Measurements from ENCODE around the gene ADCK1.
"Not testable (repeated sequence)": the region's sequence is repeated elsewhere in the genome, so short reads cannot be mapped to it uniquely, and the experiment has no call there.

The ADCK1 gene

DNA sequence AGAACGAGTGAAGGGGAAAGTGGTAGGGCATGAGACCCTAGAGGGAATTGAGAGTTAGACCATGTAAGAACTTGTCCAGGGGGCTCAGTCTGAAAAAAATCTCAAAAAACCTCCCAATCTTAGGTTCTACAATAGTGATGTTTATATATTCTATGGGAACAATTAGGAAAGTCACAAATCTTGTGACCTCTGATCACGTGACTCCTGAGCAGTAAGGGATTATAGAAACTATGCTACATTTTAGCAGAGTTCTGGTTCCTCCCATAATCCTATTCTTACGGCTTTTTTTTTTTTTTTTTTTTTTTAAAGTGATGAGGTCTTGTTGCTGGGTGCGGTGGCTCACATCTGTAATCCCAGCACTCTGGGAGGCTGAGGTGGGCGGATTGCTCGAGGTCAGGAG is 5.8 kb downstream of the ADCK1 start:
- in situ Hi-C loops (cut with MboI; ENCODE audit: low sequenced_read_pairs), result no loop called here

DNA sequence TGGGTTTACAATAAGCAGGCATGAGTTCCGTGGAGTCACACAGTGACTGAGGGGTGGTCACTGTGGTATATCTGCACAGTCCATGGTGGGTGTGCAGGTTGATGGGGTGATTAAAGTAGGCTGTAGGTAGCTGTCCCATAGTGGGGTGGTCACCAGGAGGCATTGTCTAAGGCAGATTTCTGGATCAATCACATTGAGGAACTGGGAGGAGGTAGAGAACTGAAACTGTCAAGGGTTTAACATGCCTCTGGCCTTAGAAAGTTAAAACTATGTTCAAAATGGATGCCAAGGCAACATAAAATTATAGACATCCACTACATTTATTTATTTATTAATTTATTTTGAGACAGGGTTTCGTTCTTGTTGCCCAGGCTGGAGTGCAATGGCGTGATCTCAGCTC is 8.3 kb downstream of the ADCK1 start:
- in situ Hi-C loops (cut with MboI; ENCODE audit: low sequenced_read_pairs), result no loop called here

DNA sequence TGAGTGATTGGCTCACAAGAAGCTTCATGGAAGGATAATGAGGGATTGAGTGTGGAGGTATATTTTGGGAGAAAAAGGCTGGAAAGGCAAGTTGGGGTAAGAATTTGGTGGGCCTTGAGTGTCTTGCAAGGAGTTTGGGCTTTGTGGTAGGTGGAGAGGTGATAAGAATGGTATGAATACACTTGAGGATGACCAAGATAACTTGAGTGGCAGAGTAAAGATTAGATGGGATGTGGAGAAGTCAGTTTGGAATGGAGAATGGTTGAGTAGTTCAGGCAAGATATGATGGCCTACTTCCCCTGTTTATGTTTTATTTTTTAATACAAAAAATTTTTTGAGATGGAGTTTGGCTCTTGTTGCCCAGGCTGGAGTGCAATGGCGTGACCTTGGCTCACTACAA is 9.1 kb downstream of the ADCK1 start:
- in situ Hi-C loops (cut with MboI; ENCODE audit: low sequenced_read_pairs), result no loop called here

DNA sequence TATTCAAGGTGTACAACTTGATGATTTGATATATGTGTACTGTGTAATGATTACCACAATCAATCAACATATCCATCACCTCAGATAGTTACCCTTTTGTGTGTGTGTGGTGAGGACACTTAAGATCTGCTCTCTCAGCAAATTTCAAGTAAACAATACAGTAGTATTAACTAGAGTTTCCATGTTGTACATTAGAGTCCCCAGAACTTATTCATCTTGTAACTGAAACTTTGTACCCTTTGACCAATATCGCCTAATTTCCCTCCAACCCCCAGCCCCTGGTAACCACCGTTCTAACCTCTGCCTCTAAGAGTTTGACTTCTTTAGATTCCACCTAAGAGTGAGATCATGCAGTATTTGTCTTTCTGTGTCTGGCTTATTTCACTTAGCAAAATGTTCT is 12.1 kb downstream of the ADCK1 start:
- in situ Hi-C loops (cut with MboI; ENCODE audit: low sequenced_read_pairs), result no loop called here

DNA sequence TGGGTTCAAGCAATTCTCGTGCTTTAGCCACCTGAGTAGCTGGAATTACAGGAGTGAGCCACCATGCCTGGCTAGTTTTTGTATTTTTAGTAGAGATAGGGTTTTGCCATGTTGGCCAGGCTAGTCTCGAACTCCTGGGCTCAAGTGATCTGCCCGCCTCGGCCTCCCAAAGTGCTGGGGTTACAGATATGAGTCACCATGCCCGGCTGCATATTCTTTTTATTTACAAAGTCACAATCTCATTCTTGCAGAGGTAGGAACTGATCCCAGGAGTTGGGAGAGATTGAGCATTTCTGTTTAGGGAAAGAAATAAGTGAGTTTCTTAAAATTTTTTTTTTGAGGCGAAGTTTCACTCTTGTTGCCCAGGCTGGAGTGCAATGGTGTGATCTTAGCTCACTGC is 12.8 kb downstream of the ADCK1 start:
- in situ Hi-C loops (cut with MboI; ENCODE audit: low sequenced_read_pairs), result not testable (repeated sequence)

DNA sequence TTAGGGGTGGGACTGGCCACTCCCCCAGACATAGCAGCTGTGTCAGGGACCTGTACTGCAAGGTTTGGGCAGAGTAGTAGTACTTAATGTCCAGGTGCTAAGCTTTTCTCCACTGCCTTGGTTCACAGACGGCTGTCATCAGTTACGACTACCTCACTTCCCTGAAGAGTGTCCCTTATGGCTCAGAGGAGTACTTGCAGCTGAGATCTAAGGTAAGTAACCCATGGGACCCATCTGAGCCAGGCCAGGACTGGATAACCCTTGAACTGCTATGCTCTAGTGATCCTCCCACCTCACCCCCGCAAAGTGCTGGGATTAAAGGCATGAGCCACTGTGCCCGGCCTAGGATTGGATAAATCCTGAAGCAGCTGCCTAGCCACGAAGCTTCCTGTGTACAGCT is 22.4 kb downstream of the ADCK1 start:
- in situ Hi-C loops (cut with MboI; ENCODE audit: low sequenced_read_pairs), result no loop called here

DNA sequence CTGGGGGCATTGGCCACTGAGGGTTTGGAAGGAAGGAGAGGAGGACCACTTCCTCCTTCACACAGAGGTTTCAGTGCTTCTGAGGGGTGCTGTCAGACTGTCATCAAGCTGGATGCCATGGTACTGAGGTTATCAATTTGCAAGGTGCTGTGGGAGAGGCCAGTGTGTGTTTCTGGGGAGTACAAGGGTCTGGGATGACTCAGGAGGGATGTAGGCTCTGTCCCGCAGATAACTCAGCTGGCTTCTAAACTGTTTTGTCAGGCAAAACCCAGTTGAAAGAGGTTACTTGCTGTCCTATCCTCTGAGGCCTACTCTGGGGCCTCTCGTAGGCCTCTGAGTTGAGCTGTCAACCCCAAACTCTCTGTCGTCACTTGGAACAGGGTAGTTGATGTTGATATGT is 22.8 kb downstream of the ADCK1 start:
- in situ Hi-C loops (cut with MboI; ENCODE audit: low sequenced_read_pairs), result no loop called here

DNA sequence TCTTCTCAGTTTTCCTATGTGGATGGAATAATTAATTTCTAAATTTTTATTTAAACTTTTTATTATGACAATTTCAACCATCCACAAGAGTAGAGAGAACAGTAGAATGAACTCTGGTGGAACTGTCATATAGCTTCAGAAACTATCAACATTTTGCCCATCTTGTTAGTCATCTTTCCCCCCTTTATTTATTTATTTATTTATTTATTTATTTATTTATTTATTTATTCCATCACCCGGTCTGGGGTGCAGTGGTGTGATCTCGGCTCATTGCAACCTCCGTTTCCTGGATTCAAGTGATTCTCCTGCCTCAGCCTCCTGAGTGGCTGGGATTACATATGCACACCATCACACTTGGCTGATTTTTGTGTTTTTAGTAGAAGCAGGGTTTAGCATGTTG is 23.5 kb downstream of the ADCK1 start:
- in situ Hi-C loops (cut with MboI; ENCODE audit: low sequenced_read_pairs), result no loop called here

DNA sequence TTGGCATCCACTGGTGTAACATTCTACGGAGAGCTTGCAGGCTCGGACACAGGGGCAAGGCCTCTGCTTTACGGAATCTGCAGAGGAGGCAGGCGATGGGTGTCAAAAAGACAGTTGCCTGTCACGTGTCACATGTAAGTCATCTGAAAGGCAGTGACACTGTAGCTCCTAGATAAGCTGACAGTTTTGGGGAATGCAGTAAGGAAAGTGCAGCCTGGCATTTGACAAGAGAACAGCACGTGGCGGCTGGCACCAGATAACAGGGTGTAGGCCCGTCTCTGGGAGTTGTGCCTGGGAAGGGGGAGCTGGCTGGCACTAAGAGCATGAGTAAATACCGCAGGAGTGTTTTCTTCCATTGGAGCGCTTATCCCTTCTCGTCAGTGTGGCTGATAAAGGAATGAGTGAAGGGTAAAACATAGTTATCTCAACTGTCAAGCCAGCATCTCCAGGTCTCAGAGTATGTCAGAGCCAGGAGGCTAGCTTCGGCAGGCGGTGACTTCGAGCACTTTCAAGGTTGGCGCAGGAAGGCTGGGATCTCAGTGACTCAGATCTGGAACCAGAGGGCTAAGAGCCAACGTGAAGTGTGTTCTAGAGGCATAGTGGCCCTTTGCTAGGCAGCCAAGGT is 26.1 kb downstream of the ADCK1 start:
- in situ Hi-C loops (cut with MboI; ENCODE audit: low sequenced_read_pairs), result no loop called here

DNA sequence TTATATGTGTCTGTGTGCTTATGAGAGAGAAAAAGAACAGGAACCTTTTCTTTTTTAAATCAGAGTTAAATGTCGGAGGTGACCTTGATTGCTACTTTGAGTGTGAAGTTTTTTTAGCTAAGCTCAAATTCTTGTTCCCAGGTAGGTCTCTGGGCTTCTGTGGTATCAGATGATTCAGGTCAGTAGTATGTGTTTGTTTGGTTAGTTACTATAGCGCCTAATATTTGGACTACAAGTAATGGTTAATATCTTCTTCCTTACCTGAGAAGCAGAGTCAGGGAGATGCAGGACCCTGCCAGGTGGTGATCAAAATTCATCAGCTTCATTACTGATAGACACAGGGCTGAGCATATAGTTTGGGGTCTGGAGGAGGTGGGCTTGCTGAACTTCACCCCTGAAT is 30.8 kb downstream of the ADCK1 start:
- in situ Hi-C loops (cut with MboI; ENCODE audit: low sequenced_read_pairs), result no loop called here

DNA sequence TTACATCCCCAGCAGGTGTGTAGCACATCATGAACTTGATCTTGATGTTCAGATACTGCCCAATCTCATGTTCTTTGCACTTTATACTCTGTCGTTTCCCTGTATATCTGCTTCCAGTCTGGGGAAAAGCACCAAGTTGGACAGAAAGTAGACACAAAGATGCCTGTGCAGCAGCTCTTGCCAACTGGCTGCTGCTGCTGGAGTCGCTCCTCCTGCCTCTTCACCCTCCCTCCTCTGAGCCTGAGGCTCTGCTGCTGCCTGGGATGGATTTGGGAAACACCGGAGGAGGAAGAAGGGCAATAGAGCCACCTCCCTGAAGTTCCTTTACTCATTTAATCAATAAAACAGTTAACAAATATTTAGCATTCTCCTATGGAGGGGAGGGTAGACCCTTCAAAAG is 32.4 kb downstream of the ADCK1 start:
- in situ Hi-C loops (cut with MboI; ENCODE audit: low sequenced_read_pairs), result no loop called here

DNA sequence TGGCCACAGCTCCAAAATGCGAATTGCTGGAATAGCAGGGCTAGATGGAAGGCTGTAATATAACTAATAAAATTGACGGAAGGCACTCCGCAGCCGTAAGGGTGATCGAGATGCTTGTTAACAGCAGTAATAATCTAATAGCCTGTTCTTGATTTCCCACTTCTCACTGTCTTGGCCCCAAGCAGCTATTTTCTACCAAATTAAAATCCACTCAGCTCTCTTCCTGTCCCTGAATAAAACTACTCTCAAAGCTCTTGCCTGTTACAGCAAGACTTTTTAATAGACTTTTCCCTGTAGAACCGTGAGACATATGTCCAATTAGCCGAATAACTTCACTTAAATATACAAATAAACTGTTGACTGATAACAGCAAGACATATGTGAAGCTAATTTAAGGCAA is 38.0 kb downstream of the ADCK1 start:
- in situ Hi-C loops (cut with MboI; ENCODE audit: low sequenced_read_pairs), result no loop called here

DNA sequence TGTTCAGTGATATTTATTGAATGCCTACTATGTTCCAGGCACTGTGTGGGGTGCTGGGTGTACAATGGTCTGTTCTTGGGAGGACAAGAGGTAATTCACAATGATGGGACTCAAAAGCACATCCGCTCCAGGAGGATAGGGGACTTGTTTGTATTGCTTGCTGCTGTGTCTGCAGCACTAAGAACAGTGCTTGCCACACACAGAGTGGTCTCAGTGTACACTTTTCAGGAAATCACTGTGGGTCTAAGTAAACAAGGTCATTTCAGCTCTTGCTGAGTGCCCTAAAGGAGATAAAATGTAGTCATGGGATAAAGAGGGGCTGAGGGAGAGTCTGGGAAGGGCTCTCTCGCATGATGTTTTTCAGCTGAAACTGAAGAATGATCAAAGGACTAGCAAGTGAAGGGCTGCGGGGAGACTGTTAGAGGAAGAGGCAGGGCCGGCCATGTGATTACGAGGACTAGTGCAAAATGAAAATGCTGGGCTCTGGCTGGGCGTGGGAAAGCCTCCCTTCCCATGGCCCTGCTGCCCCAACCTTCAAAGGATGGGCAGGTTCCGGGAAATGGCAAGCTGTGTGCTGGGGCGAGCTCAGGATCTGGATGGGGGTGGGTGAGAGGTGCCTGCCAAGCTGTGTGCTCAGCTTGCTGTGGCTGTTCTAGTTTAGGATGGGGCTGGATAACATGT is 39.1 kb downstream of the ADCK1 start:
- in situ Hi-C loops (cut with MboI; ENCODE audit: low sequenced_read_pairs), result no loop called here

DNA sequence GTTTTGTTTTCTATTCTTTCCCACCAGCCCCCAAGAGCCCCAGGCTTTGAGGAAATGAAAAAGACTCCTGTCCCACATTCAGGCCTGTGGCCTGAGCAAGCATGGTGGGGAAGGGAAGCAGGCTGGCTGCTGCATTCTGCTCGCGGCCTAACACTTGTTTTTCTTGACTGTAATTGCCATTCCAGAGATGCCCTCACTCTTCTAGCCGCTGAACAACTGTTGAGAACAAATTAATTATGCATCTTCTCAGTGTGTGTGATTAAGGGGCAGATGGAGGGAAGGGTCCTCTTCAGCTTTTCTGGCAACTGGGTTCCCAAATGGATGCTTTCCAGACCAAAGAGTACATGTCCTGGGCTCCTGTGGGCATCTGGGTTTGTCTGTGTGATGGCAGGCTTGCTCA is 43.3 kb downstream of the ADCK1 start:
- in situ Hi-C loops (cut with MboI; ENCODE audit: low sequenced_read_pairs), result no loop called here

DNA sequence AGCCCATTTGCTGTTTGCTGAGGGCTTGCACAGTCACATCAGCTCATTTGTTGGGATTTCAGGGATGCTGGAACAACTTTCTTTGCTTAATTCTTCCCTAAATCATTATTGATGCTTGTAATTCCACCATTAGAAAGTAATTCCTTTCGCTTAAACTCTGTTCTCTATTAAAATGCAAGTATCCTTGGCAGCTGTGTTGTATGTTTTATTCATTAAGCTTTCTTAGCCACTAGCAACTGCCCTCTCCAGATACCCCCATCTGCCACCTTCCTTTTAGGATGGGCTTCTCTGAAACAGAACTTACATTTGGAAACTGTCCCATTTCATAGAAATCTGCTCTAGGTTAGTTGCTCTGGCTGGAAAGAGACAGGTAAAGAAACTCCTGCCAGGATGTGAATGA is 43.7 kb downstream of the ADCK1 start:
- in situ Hi-C loops (cut with MboI; ENCODE audit: low sequenced_read_pairs), result no loop called here

DNA sequence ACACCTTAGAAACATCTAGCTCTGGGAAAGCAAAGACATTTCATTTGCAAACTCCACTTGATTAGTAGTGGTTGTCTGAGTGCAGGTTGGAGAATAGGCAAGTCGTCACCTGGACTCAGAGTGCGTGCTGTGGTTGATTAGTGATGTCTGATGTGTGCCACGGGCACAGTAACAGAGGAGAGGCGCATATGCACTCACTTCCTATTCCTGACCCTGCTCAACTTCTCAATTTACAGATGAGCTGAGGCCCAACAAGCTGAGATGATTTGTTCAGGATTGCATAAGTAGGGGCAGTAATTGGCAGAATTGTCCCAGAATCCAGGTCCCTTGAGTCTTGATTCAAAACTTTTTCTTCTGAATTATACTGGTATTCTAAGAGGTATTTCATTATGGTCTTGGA is 44.9 kb downstream of the ADCK1 start:
- in situ Hi-C loops (cut with MboI; ENCODE audit: low sequenced_read_pairs), result no loop called here

DNA sequence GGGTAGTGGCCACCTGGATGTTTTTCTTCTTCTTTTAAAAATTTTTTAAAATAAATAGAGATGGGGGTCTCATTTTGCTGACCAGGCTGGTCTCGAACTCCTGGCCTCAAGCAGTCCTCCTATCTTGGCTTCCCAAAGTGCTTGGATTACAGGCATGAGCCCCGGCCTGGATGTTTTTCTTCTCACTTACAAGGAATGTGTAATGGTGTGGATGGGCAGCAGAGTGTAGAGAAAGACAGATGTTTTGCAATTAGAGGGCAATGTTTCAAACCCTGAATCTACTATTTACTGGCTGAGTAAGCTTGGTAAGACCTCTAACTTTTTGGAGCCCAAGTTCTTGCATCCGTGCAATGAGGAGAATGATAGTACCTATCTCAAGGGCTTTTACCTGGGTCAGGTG is 48.1 kb downstream of the ADCK1 start:
- in situ Hi-C loops (cut with MboI; ENCODE audit: low sequenced_read_pairs), result no loop called here

DNA sequence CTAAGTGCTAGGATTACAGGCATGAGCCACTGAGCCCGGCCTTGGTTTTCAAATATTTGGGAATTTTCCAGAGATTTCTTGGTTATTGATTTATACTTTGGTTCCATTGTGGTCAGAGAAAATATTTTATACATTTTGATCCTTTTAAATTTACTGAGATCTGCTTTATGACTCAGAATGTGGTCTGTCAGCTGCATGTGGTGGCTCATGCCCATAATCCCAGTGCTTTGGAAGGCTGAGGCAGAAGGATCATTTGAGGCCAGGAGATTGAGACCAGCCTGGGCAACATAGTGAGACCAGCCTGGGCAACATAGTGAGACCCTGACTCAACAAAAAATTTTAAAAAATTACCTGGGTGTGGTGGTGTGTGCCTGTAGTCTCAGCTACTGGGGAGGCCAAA is 49.8 kb downstream of the ADCK1 start:
- in situ Hi-C loops (cut with MboI; ENCODE audit: low sequenced_read_pairs), result no loop called here

DNA sequence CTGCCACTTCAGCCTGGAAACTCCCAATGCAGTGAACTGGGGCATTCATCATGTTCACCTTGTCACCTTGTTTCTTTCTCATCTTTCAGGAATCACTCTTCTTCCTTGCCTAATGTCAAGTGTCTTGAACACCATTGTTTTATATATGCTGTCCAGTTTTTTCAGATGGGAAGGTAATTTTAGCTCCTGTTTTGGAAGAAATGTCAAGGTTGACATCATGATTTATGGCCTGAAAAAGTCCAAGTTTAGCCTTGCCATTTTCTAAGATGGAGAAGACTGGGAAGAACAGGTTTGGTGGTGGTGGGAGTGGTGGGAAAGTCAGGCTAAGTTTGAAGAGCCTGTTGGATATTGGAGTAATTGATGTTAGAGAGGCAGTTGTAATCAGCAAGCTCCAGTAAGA is 54.0 kb downstream of the ADCK1 start:
- in situ Hi-C loops (cut with MboI; ENCODE audit: low sequenced_read_pairs), result no loop called here

DNA sequence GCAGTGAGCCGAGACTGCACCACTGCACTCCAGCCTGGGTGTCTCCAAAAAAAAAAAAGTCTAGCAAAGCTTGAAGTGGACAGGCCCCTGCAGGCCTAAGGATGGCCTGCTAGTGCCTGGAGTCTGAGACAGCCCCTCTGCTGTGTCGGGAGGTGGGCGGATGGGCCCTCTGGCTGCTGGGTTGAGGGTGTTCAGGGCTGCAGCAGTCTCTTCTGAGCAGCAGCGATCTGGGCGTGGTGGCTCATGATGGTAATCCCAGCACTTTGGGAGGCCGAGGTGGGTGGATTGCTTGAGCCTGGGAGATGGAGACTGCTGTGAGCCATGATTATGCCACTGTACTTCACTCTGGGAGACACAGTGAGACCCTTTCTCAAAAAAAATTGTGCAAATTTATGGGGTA is 57.0 kb downstream of the ADCK1 start:
- in situ Hi-C loops (cut with MboI; ENCODE audit: low sequenced_read_pairs), result no loop called here

DNA sequence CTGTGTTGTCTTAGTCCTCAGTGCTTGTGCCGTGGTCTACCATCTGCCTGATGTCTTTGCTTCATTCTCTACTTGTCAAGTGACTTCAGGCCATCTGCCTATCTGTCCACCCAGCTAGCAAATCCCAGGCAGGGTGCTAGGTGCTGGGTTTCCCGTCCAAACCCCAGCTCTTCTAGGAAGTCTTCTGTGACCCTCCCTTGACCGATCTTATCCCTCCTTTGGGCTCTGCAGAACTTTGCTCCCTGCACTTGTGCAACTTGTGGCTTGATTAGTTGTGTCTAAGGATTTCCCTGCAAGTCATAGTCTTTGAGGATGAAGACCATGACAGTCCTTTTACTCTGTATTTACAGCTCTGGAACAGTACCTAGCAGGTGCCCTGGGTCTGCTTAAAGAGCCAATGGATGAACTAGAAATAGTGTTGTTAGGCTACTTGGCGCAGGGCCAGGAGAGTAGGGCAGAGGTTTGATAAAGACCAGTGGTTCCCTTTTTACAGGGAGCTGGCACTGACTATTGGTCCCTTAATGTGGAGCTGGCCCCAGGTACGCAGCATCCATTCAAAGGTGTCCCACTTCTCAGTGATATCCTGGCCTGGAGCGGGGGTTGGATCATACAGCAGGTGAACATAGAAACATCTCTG is 60.1 kb downstream of the ADCK1 start:
- in situ Hi-C loops (cut with MboI; ENCODE audit: low sequenced_read_pairs), result no loop called here

DNA sequence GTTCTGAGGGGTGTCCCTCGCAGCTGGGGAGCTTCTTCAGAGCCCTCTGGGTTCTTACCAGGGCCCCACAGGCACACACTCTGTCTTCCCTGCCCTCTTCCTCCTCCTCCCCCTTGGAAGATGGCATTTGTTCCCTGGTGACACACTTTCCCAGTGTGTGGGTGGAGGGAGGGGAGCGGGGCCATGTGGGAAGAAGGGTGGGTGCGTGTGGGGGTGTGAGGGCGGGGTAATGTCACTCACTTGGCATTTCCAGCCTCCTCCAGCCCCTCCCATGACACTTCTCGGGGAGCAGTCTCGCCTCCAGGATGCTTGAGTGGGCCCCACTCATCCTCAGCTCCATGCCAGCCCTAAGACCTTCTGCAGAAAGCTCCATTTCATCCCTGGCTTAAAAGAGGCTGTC is 61.3 kb downstream of the ADCK1 start:
- in situ Hi-C loops (cut with MboI; ENCODE audit: low sequenced_read_pairs), result no loop called here
